Esophagus squamous epithelium (tissue), 5 donors: ENCODE measurements around the gene CATSPER3. TPM values are rescaled to one million over a fixed set of nuclear protein-coding genes. Genes with fewer than 3 reads are reported as not detected.

Source experiments
- DNase-seq: peaks from one replicate; lab custom pipeline; 2025; lab: John Stamatoyannopoulos, UW
- H3K27ac ChIP-seq, 4 donors: fragments of 200-600 bp; sonication (generic); one replicate each; pipeline ENCODE4 v1.5.1; 2016 to 2019; ENCODE audit warnings: mild to moderate bottlenecking in 1 of 4
- H3K27me3 ChIP-seq, 4 donors: fragments of 200-600 bp; sonication (generic); 1 replicate in 3 of 4; 2 replicates in 1 of 4; pipeline versions ENCODE4 v1.5.1 to v1.6.0; 2017 to 2021; ENCODE audit warnings: antibody characterized with exemption in 1 of 4
- H3K36me3 ChIP-seq, 3 donors: fragments of 200-600 bp; sonication (generic); one replicate each; pipeline ENCODE4 v1.5.1; 2016 to 2019
- H3K4me1 ChIP-seq, 3 donors: fragments of 200-600 bp; sonication (generic); one replicate each; pipeline ENCODE4 v1.5.1; 2017 to 2019
- H3K4me3 ChIP-seq, 4 donors: fragments of 200-600 bp; sonication (generic); 1 replicate in 3 of 4; 2 replicates in 1 of 4; pipeline ENCODE4 v1.5.1; 2016 to 2019; ENCODE audit warnings: mild to moderate bottlenecking in 2 of 4, moderate library complexity in 1 of 4
- H3K9me3 ChIP-seq, 3 donors: fragments of 200-600 bp; sonication (generic); one replicate each; pipeline ENCODE4 v1.5.1; 2016 to 2019
- CTCF ChIP-seq, 6 experiments: fragments of 450-650 bp in 4 of 6; fragments of 200-600 bp in 2 of 6; sonication (generic) in 2 of 6; IDR thresholded peaks; one replicate each; pipeline ENCODE4 v1.5.1; 2016 to 2019; ENCODE audit warnings: antibody characterized with exemption in 6 of 6, mild to moderate bottlenecking in 4 of 6, moderate library complexity in 4 of 6
- POLR2A ChIP-seq, 4 donors: fragments of 450-650 bp; IDR thresholded peaks; one replicate each; pipeline ENCODE4 v1.6.1; 2017; ENCODE audit warnings: antibody characterized with exemption in 4 of 4, mild to moderate bottlenecking in 4 of 4, moderate library complexity in 3 of 4
- WGBS, 2 donors: methylation state at CpG; one replicate each; pipeline ENCODE4 v1.1.5; 2018; 5-methylcytosine and 5-hydroxymethylcytosine counted together
- intact Hi-C: fragments of 100-400 bp; cut with DNase I; formaldehyde crosslinking; loops from one replicate; pipeline ENCODE4 v1.15.0; 2022
- total RNA-seq, 4 donors: library from RNA; depleted of rRNA; stranded (reverse); fragments of >200 nt; gene quantifications; one replicate each; pipeline ENCODE4 v1.1.0, GENCODE V29; 2016
- donor health status: DM: yes; HTN: yes; CAD: no.

The CATSPER3 gene
- total RNA-seq, 4 donors from 2014 or later: 0.23 to 0.76 TPM; not detected in 2

GRCh38 chr5:135005076-135005475 is 37.4 kb downstream of the CATSPER3 start:
- Histone ChIP-seq H3K9me3 (no peaks in the 10 kb centered on the region), H3K36me3 (peaks cover 0 to 6% (median 0%) of the 10 kb centered on the region in 3 donors), H3K27me3 (no peaks in the 10 kb centered on the region), H3K4me1 (no peaks in the 10 kb centered on the region), H3K27ac (no peak overlapping the region), H3K4me3 (no peak overlapping the region)
- no peak for DNase-seq
- intact Hi-C loops: no loop called here
- 80% methylated on average over 2 of the region's 3 CpGs; no CpG with 5 or more reads in 1 of the 2 donors for WGBS, 2 donors
- TF ChIP-seq CTCF (IDR thresholded peaks at IDR 0.05) (no peak), POLR2A (IDR thresholded peaks at IDR 0.05) (no peak)

- H3K9me3 ChIP-seq: no peaks in the 10 kb centered on the region
- H3K36me3 ChIP-seq: peaks cover 0 to 6% (median 0%) of the 10 kb centered on the region in 3 donors
- H3K4me3 ChIP-seq: no peak overlapping the region
- no peak overlapping the region for H3K27ac ChIP-seq
- no peak for DNase-seq
- no peak for TF ChIP-seq POLR2A (IDR thresholded peaks at IDR 0.05)
- no peak for TF ChIP-seq CTCF (IDR thresholded peaks at IDR 0.05)
- H3K4me1 ChIP-seq: peaks cover 0 to 1% (median 0%) of the 10 kb centered on the region in 3 donors
- intact Hi-C loops: no loop called here
- H3K27me3 ChIP-seq: no peaks in the 10 kb centered on the region
- WGBS, 2 donors: 89 to 92% methylated on average over 8 to 9 of the region's 9 CpGs
Measured at GRCh38 chr5:135007305-135007704, 39.6 kb downstream of the CATSPER3 start.

- TF ChIP-seq CTCF (IDR thresholded peaks at IDR 0.05) (no peak), POLR2A (IDR thresholded peaks at IDR 0.05) (no peak)
- Histone ChIP-seq H3K36me3 (peaks cover 0 to 6% (median 0%) of the 10 kb centered on the region in 3 donors), H3K27ac (no peak overlapping the region), H3K4me1 (peaks cover 0 to 7% (median 3%) of the 10 kb centered on the region in 3 donors), H3K4me3 (no peak overlapping the region), H3K9me3 (no peaks in the 10 kb centered on the region), H3K27me3 (no peaks in the 10 kb centered on the region)
- 84 to 85% methylated on average over 5 to 9 of the region's 11 CpGs for WGBS, 2 donors
- intact Hi-C loops: no loop called here
- no peak for DNase-seq
Measured at GRCh38 chr5:135007749-135008363, 40.1 kb downstream of the CATSPER3 start.

- Histone ChIP-seq H3K4me1 (peaks cover 3 to 14% (median 10%) of the 10 kb centered on the region in 3 donors), H3K36me3 (peaks cover 0 to 6% (median 0%) of the 10 kb centered on the region in 3 donors), H3K27me3 (no peaks in the 10 kb centered on the region), H3K4me3 (no peak overlapping the region), H3K27ac (no peak overlapping the region), H3K9me3 (no peaks in the 10 kb centered on the region)
- intact Hi-C loops: no loop called here
- TF ChIP-seq CTCF (IDR thresholded peaks at IDR 0.05) (no peak), POLR2A (IDR thresholded peaks at IDR 0.05) (no peak)
- DNase-seq: no peak
- WGBS, 2 donors: 88 to 100% methylated on average over 4 to 6 of the region's 8 CpGs
Measured at GRCh38 chr5:135008556-135008955, 40.8 kb downstream of the CATSPER3 start.

- intact Hi-C loops: no loop called here
- Histone ChIP-seq H3K4me1 (peaks cover 9 to 20% (median 15%) of the 10 kb centered on the region in 3 donors), H3K27ac (no peak overlapping the region), H3K27me3 (no peaks in the 10 kb centered on the region), H3K9me3 (no peaks in the 10 kb centered on the region), H3K4me3 (no peak overlapping the region), H3K36me3 (peaks cover 0 to 6% (median 0%) of the 10 kb centered on the region in 3 donors)
- WGBS, 2 donors: 83 to 98% methylated on average over 6 to 8 of the region's 13 CpGs
- no peak for DNase-seq
- TF ChIP-seq CTCF (IDR thresholded peaks at IDR 0.05) (no peak), POLR2A (IDR thresholded peaks at IDR 0.05) (no peak)
Measured at GRCh38 chr5:135008981-135009735, 41.5 kb downstream of the CATSPER3 start.
